Neutrophil (primary cell): ENCODE results near the gene SOCS3.
A peak's percentile ranks its signal among the peaks of the same experiment; 100 is the strongest.

Source experiments
- H3K27ac ChIP-seq: fragments of 200-600 bp; sonication (generic); 2 replicates; pipeline ENCODE4 v1.5.1; 2016; ENCODE audit warnings: mild to moderate bottlenecking, moderate library complexity
- H3K27me3 ChIP-seq: fragments of 200-600 bp; sonication (generic); 2 replicates; pipeline ENCODE4 v1.6.0; 2016; ENCODE audit warnings: mild to moderate bottlenecking
- H3K36me3 ChIP-seq: fragments of 200-600 bp; sonication (generic); 2 replicates; pipeline ENCODE4 v1.5.1; 2017
- H3K4me1 ChIP-seq, 2 experiments: fragments of 200-600 bp in 1 of 2; sonication (generic) in 1 of 2; 1 replicate in 1 of 2; 2 replicates in 1 of 2; pipeline versions ENCODE4 v1.5.1 to v1.6.1; 2013 to 2016; ENCODE audit warnings: low read depth in 1 of 2, low read length in 1 of 2, mild to moderate bottlenecking in 1 of 2, moderate library complexity in 1 of 2; ENCODE audit not compliant: control insufficient read depth in 1 of 2, insufficient read depth in 1 of 2
- H3K4me3 ChIP-seq, 2 experiments: fragments of 200-600 bp in 1 of 2; sonication (generic) in 1 of 2; 1 replicate in 1 of 2; 2 replicates in 1 of 2; pipeline ENCODE4 v1.5.1; 2013 to 2016; ENCODE audit warnings: low read depth in 1 of 2, low read length in 1 of 2, mild to moderate bottlenecking in 1 of 2, moderate library complexity in 1 of 2
- H3K9me3 ChIP-seq: fragments of 200-600 bp; sonication (generic); 2 replicates; pipeline ENCODE4 v1.5.1; 2016
- TF ChIP-seq, protein P1 (sequence below): fragments of 200-600 bp; sonication (generic); IDR thresholded peaks from 2 replicates; pipeline ENCODE4 v1.5.1; 2016; ENCODE audit warnings: antibody characterized with exemption

The SOCS3 gene

DNA sequence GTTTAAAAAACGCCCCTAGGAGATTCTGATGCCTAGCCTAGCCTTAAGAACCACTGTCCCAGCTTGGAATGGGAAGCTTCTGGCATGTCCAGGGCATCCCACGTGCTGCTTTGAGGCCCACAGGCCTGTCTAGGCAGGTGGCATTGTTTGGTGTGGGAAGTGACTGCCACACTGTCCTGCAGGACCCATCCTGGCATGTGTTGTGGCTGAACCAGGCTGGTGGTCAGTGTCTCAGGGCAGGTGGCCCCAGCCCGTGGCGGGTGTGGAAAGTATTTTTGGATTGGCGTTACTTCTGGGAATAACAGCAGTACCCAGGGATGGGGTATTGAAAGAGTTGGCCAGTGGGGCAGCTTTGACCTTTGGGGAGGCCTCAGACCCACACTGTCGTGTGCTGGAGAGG lies 46.5 kb upstream of the SOCS3 start:
- TF ChIP-seq, protein P1, sequence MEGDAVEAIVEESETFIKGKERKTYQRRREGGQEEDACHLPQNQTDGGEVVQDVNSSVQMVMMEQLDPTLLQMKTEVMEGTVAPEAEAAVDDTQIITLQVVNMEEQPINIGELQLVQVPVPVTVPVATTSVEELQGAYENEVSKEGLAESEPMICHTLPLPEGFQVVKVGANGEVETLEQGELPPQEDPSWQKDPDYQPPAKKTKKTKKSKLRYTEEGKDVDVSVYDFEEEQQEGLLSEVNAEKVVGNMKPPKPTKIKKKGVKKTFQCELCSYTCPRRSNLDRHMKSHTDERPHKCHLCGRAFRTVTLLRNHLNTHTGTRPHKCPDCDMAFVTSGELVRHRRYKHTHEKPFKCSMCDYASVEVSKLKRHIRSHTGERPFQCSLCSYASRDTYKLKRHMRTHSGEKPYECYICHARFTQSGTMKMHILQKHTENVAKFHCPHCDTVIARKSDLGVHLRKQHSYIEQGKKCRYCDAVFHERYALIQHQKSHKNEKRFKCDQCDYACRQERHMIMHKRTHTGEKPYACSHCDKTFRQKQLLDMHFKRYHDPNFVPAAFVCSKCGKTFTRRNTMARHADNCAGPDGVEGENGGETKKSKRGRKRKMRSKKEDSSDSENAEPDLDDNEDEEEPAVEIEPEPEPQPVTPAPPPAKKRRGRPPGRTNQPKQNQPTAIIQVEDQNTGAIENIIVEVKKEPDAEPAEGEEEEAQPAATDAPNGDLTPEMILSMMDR: no peak
- Histone ChIP-seq H3K4me3 (no peak overlapping the region), H3K36me3 (peaks cover 87% of the 10 kb centered on the region), H3K4me1 (peaks cover 11 to 26% of the 10 kb centered on the region in 2 experiments), H3K9me3 (no peaks in the 10 kb centered on the region), H3K27ac (peak overlapping the region; percentile 63), H3K27me3 (no peaks in the 10 kb centered on the region)

DNA sequence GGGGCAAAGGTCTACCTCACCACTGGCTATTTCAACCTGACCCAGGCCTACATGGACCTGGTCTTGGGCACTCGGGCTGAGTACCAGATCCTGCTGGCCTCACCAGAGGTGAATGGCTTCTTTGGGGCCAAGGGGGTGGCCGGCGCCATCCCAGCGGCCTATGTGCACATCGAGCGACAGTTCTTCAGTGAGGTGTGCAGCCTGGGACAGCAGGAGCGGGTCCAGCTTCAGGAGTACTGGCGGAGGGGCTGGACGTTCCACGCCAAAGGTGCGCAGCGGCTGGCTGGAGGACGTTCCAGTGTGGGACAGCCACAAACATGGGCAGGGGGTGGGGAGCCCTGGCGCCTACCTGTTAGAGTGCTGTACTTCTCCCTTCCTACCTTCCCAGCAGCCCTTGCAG lies 43.9 kb upstream of the SOCS3 start:
- no peak overlapping the region for H3K27ac ChIP-seq
- no peaks in the 10 kb centered on the region for H3K9me3 ChIP-seq
- H3K36me3 ChIP-seq: peaks cover 95% of the 10 kb centered on the region
- no peaks in the 10 kb centered on the region for H3K27me3 ChIP-seq
- TF ChIP-seq, protein P1: no peak
- no peak overlapping the region for H3K4me3 ChIP-seq
- peaks cover 8 to 17% of the 10 kb centered on the region in 2 experiments for H3K4me1 ChIP-seq

DNA sequence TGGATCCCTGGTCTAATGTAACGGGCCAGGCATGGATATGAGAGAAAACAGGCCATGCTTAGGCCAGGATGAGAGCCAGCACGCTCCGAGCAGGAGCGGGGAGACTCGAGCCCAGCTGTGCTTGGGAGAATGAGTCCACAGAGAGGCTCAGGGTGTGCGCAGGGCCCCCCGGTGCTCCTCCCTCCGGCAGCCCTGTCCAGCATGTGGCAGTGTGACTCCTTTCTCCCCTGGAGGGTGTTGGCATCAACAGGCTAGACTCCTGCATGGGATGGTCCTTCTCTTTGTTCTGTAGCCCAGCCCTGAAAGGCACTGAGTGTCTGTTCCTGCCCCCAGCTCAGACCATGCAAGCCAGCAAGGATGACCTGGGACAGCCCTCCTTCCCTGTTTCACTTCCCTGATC lies 42.0 kb upstream of the SOCS3 start:
- no peak overlapping the region for H3K4me3 ChIP-seq
- H3K27ac ChIP-seq: peak overlapping the region; percentile 19
- TF ChIP-seq, protein P1: no peak
- H3K9me3 ChIP-seq: no peaks in the 10 kb centered on the region
- peaks cover 98% of the 10 kb centered on the region for H3K36me3 ChIP-seq
- H3K4me1 ChIP-seq: peaks cover under 1 to 3% of the 10 kb centered on the region in 2 experiments
- H3K27me3 ChIP-seq: no peaks in the 10 kb centered on the region

DNA sequence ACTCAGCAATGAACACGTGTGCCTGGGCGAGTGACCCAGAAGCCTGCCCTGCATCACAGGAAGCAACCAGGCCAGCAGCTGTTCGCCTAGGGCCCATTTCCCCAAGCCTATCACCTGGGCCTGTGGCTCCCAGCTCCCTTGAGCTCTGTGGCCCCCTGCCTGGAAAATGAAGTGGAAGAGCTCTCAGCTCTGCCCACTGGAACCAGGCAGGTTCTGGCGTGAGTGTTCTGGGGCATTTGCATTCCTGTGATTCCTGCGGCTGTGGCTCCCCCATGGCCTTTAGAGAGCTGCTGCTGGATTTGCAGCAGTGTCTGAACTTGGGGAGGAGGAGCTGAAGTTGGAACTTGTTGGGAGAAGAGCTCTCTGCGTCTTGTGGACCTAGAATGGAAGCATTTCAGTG lies 41.4 kb upstream of the SOCS3 start:
- Histone ChIP-seq H3K27ac (peak overlapping the region; percentile 19), H3K4me1 (no peaks in the 10 kb centered on the region), H3K9me3 (no peaks in the 10 kb centered on the region), H3K36me3 (peaks cover 98% of the 10 kb centered on the region), H3K4me3 (no peak overlapping the region), H3K27me3 (no peaks in the 10 kb centered on the region)
- TF ChIP-seq, protein P1: no peak

DNA sequence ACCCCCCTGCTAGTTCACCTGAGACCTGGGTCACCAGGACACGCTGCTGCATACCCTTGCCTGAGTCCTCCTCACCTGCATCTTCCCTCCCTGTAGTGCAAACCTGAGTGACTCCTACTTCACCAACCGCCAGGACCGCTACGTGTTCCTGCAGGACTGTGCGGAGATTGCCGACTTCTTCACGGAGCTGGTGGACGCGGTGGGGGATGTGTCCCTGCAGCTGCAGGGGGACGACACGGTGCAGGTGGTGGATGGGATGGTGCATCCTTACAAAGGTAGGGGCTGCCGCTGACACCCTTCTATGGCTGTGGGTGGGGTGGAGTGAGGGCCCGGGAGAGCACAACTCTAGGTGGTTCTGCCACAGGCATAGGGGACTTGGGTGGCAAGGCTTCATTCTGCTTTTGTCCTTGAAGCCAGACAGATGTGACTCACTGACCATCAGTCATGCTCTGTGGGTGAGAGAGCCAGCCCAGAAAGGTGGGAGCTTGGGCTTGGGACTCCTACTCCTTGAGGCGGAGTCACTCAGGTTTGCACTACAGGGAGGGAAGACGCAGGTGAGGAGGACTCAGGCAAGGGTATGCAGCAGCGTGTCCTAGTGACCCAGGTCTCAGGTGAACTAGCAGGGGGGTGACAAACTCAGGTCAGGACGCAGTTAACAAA lies 40.8 kb upstream of the SOCS3 start:
- H3K9me3 ChIP-seq: no peaks in the 10 kb centered on the region
- TF ChIP-seq, protein P1: no peak
- peaks cover 100% of the 10 kb centered on the region for H3K36me3 ChIP-seq
- no peaks in the 10 kb centered on the region for H3K27me3 ChIP-seq
- H3K27ac ChIP-seq: no peak overlapping the region
- no peaks in the 10 kb centered on the region for H3K4me1 ChIP-seq
- no peak overlapping the region for H3K4me3 ChIP-seq
